ENCODE data around the gene NT5DC4.
"Not testable (repeated sequence)": the region's sequence is repeated elsewhere in the genome, so short reads cannot be mapped to it uniquely, and the experiment has no call there.

Gene NT5DC4

GRCh38 chr2:112701052-112701451 is 19.8 kb upstream of the NT5DC4 start:
- no peak for DNase-seq

GRCh38 chr2:112703684-112704083 is 17.1 kb upstream of the NT5DC4 start:
- DNase-seq = no peak

- no peak for DNase-seq
Observed at GRCh38 chr2:112705575-112705974, 15.2 kb upstream of the NT5DC4 start.

GRCh38 chr2:112706170-112706664 is 14.6 kb upstream of the NT5DC4 start:
- no peak for DNase-seq

GRCh38 chr2:112706947-112707346 is 13.9 kb upstream of the NT5DC4 start:
- not testable (repeated sequence) for DNase-seq

GRCh38 chr2:112708968-112709367 is 11.9 kb upstream of the NT5DC4 start:
- no peak for DNase-seq

GRCh38 chr2:112709703-112710102 is 11.1 kb upstream of the NT5DC4 start:
- no peak for DNase-seq

GRCh38 chr2:112710956-112711750 is 9.7 kb upstream of the NT5DC4 start:
- DNase-seq = no peak

- no peak for DNase-seq
Observed at GRCh38 chr2:112712465-112712864, 8.4 kb upstream of the NT5DC4 start.

- DNase-seq = no peak
Observed at GRCh38 chr2:112712903-112713584, 7.8 kb upstream of the NT5DC4 start.

GRCh38 chr2:112713585-112713925 is 7.3 kb upstream of the NT5DC4 start:
- DNase-seq = no peak

- no peak for DNase-seq
Observed at GRCh38 chr2:112713926-112714325, 6.9 kb upstream of the NT5DC4 start.

- DNase-seq = no peak
Observed at GRCh38 chr2:112714331-112714730, 6.5 kb upstream of the NT5DC4 start.

- no peak for DNase-seq
Observed at GRCh38 chr2:112714836-112715631, 5.8 kb upstream of the NT5DC4 start.

GRCh38 chr2:112716094-112716493 is 4.7 kb upstream of the NT5DC4 start:
- DNase-seq = not testable (repeated sequence)

- not testable (repeated sequence) for DNase-seq
Observed at GRCh38 chr2:112716826-112717352, 3.9 kb upstream of the NT5DC4 start.

GRCh38 chr2:112718863-112719370 is 1.9 kb upstream of the NT5DC4 start:
- no peak for DNase-seq

GRCh38 chr2:112721819-112722522 is 1.2 kb downstream of the NT5DC4 start:
- no peak for DNase-seq

- no peak for DNase-seq
Observed at GRCh38 chr2:112722816-112723546, 2.2 kb downstream of the NT5DC4 start.

- no peak for DNase-seq
Observed at GRCh38 chr2:112723547-112723940, 2.7 kb downstream of the NT5DC4 start.

- no peak for DNase-seq
Observed at GRCh38 chr2:112723995-112724394, 3.2 kb downstream of the NT5DC4 start.
